KOPT-K1 (cell line): ENCODE data around the gene RSKR.
"Not testable (repeated sequence)": the region's sequence is repeated elsewhere in the genome, so short reads cannot be mapped to it uniquely, and the experiment has no call there.

ENCODE experiments used
- H3K27ac ChIP-seq: fragments of 200-600 bp; sonication (generic); 2 replicates; pipeline ENCODE4 v1.5.1; 2016; ENCODE audit warnings: antibody characterized with exemption, mild to moderate bottlenecking, low read depth, low read length; ENCODE audit not compliant: poor library complexity, severe bottlenecking
- H3K36me3 ChIP-seq: fragments of 200-600 bp; sonication (generic); 2 replicates; pipeline ENCODE4 v1.5.1; 2017; ENCODE audit warnings: antibody characterized with exemption, mild to moderate bottlenecking, low read length, moderate library complexity; ENCODE audit not compliant: insufficient read depth
- H3K9me3 ChIP-seq: fragments of 200-600 bp; sonication (generic); 2 replicates; pipeline ENCODE4 v1.5.1; 2017; ENCODE audit warnings: antibody characterized with exemption, low read length, mild to moderate bottlenecking; ENCODE audit not compliant: insufficient read depth, poor library complexity, severe bottlenecking

The RSKR gene

GRCh38 chr17:28641579-28641978, 27.6 kb upstream of the RSKR start:
- H3K9me3 ChIP-seq: no peaks in the 10 kb centered on the region
- H3K36me3 ChIP-seq: peaks cover 70% of the 10 kb centered on the region

GRCh38 chr17:28635506-28635905, 21.5 kb upstream of the RSKR start:
- no peak overlapping the region for H3K27ac ChIP-seq
- peaks cover 98% of the 10 kb centered on the region for H3K36me3 ChIP-seq
- H3K9me3 ChIP-seq: no peaks in the 10 kb centered on the region

More at GRCh38 chr17:28641579-28641978, 27.6 kb upstream of the RSKR start:
- H3K27ac ChIP-seq: no peak overlapping the region

- H3K36me3 ChIP-seq: peaks cover 100% of the 10 kb centered on the region
- H3K27ac ChIP-seq: no peak overlapping the region
- H3K9me3 ChIP-seq: no peaks in the 10 kb centered on the region
Measured at GRCh38 chr17:28634206-28634865, 20.4 kb upstream of the RSKR start.

GRCh38 chr17:28626818-28627217, 12.8 kb upstream of the RSKR start:
- Histone ChIP-seq H3K27ac (no peak overlapping the region), H3K9me3 (no peaks in the 10 kb centered on the region), H3K36me3 (peaks cover 95% of the 10 kb centered on the region)

GRCh38 chr17:28624148-28624547, 10.2 kb upstream of the RSKR start:
- peaks cover 97% of the 10 kb centered on the region for H3K36me3 ChIP-seq
- H3K9me3 ChIP-seq: no peaks in the 10 kb centered on the region
- H3K27ac ChIP-seq: no peak overlapping the region

- H3K9me3 ChIP-seq: no peaks in the 10 kb centered on the region
- H3K27ac ChIP-seq: no peak overlapping the region
- H3K36me3 ChIP-seq: peaks cover 100% of the 10 kb centered on the region
Measured at GRCh38 chr17:28623696-28624095, 9.7 kb upstream of the RSKR start.

GRCh38 chr17:28622186-28622585, 8.2 kb upstream of the RSKR start:
- H3K9me3 ChIP-seq: no peaks in the 10 kb centered on the region
- H3K36me3 ChIP-seq: peaks cover 100% of the 10 kb centered on the region
- H3K27ac ChIP-seq: no peak overlapping the region

GRCh38 chr17:28620010-28620409, 6.0 kb upstream of the RSKR start:
- Histone ChIP-seq H3K9me3 (no peaks in the 10 kb centered on the region), H3K36me3 (peaks cover 100% of the 10 kb centered on the region), H3K27ac (no peak overlapping the region)

- Histone ChIP-seq H3K36me3 (peaks cover 100% of the 10 kb centered on the region), H3K27ac (no peak overlapping the region)
Measured at GRCh38 chr17:28618464-28618863, 4.5 kb upstream of the RSKR start.

GRCh38 chr17:28616281-28616680, 2.3 kb upstream of the RSKR start:
- H3K36me3 ChIP-seq: peaks cover 100% of the 10 kb centered on the region
- no peaks in the 10 kb centered on the region for H3K9me3 ChIP-seq
- H3K27ac ChIP-seq: no peak overlapping the region

More at GRCh38 chr17:28618464-28618863, 4.5 kb upstream of the RSKR start:
- no peaks in the 10 kb centered on the region for H3K9me3 ChIP-seq

- Histone ChIP-seq H3K36me3 (peaks cover 100% of the 10 kb centered on the region), H3K9me3 (no peaks in the 10 kb centered on the region), H3K27ac (no peak overlapping the region)
Measured at GRCh38 chr17:28615260-28615940, 1.4 kb upstream of the RSKR start.

- Histone ChIP-seq H3K36me3 (peaks cover 99% of the 10 kb centered on the region), H3K27ac (no peak overlapping the region), H3K9me3 (no peaks in the 10 kb centered on the region)
Measured at GRCh38 chr17:28612936-28613872, 781 bp downstream of the RSKR start.

- no peaks in the 10 kb centered on the region for H3K9me3 ChIP-seq
- no peak overlapping the region for H3K27ac ChIP-seq
- peaks cover 99% of the 10 kb centered on the region for H3K36me3 ChIP-seq
Measured at GRCh38 chr17:28612531-28612930, 1.5 kb downstream of the RSKR start.

GRCh38 chr17:28610376-28610775, 3.6 kb downstream of the RSKR start:
- Histone ChIP-seq H3K27ac (no peak overlapping the region), H3K9me3 (no peaks in the 10 kb centered on the region), H3K36me3 (peaks cover 95% of the 10 kb centered on the region)

GRCh38 chr17:28604031-28604430, 10.0 kb downstream of the RSKR start:
- H3K9me3 ChIP-seq, H3K27ac ChIP-seq: not testable (repeated sequence)
- peaks cover 39% of the 10 kb centered on the region for H3K36me3 ChIP-seq
